Adrenal gland (tissue), 12 donors: ENCODE results near the gene CMYA5. TPM values are rescaled to one million over a fixed set of nuclear protein-coding genes. Genes with fewer than 3 reads are reported as not detected.
A peak's percentile ranks its signal among the peaks of the same experiment; 100 is the strongest.

ENCODE experiments used
- DNase-seq, 7 donors: peaks; one replicate each; pipeline ENCODE4 v3.0.0-alpha.2; 2019 to 2020
- H3K27ac ChIP-seq, 5 donors: fragments of 200-600 bp; sonication (generic) in 4 of 5; 1 replicate in 3 of 5; 2 replicates in 2 of 5; pipeline versions ENCODE4 v1.5.1 to v1.8.0; 2016 to 2020; ENCODE audit warnings: mild to moderate bottlenecking in 1 of 5
- H3K27me3 ChIP-seq: fragments of 200-600 bp; 2 replicates; pipeline ENCODE4 v1.8.0; 2021
- H3K36me3 ChIP-seq, 2 donors: fragments of 200-600 bp; replicated peaks in 1 of 2; 1 replicate in 1 of 2; 2 replicates in 1 of 2; pipeline versions ENCODE4 v1.5.1 to v1.8.0; 2018 to 2022
- H3K4me1 ChIP-seq, 2 donors: fragments of 200-600 bp; replicated peaks in 1 of 2; 1 replicate in 1 of 2; 2 replicates in 1 of 2; pipeline versions ENCODE4 v1.5.1 to v1.8.0; 2018 to 2021
- H3K4me3 ChIP-seq, 4 donors: fragments of 200-600 bp; sonication (generic) in 3 of 4; one replicate each; pipeline ENCODE4 v1.5.1; 2016 to 2018
- H3K9me3 ChIP-seq, 3 donors: fragments of 200-600 bp; sonication (generic) in 1 of 3; replicated peaks in 1 of 3; 1 replicate in 2 of 3; 2 replicates in 1 of 3; pipeline versions ENCODE4 v1.5.1 to v1.8.0; 2016 to 2021
- CTCF ChIP-seq, 6 experiments: fragments of 450-650 bp in 4 of 6; fragments of 200-600 bp in 2 of 6; sonication (generic) in 1 of 6; IDR thresholded peaks; 1 replicate in 5 of 6; 2 replicates in 1 of 6; pipeline versions ENCODE4 v1.5.1 to v1.8.0; 2016 to 2021; ENCODE audit warnings: antibody characterized with exemption in 6 of 6, mild to moderate bottlenecking in 2 of 6, moderate library complexity in 1 of 6
- POLR2A ChIP-seq, 2 donors: fragments of 450-650 bp; IDR thresholded peaks; one replicate each; pipeline ENCODE4 v1.6.1; 2017; ENCODE audit warnings: antibody characterized with exemption in 2 of 2, mild to moderate bottlenecking in 2 of 2, moderate library complexity in 1 of 2
- WGBS, 4 donors: extraction: QIAGEN DNeasy Blood & Tissue Kit in 2 of 4; methylation state at CpG; one replicate each; pipeline versions ENCODE4 v1.1.5 to v1.1.7; 2013 to 2017; 5-methylcytosine and 5-hydroxymethylcytosine counted together
- intact Hi-C, 2 donors: fragments of 100-400 bp; cut with DNase I; formaldehyde crosslinking; loops; one replicate each; pipeline versions ENCODE4 v1.14.1 to v1.15.0; 2022 to 2023
- polyA plus RNA-seq, 3 donors: library from polyadenylated mRNA; stranded (reverse); fragments of 200-250 nt in 2 of 3; fragments of 350-450 nt in 1 of 3; fragmentation: Illumina TruSeq in 1 of 3; extraction: RNeasy Lipid Tissue Mini Kit (QIAGEN cat#74804) in 1 of 3; gene quantifications; one replicate each; pipeline ENCODE4 v1.2.3, GENCODE V29; 2013 to 2014
- total RNA-seq, 9 donors: library from RNA; depleted of rRNA in 4 of 9; stranded (reverse); fragments of >200 nt in 4 of 9; fragments of 120-200 nt in 1 of 9; fragmentation: NEBNext Ultra II Directional in 1 of 9; extraction: Animal tissue kit (Norgen Biotek cat#: 25700) in 1 of 9; gene quantifications; one replicate each; pipeline versions ENCODE4 v1.1.0 to v1.2.4, GENCODE V29; 2013 to 2023
- donor health status: healthy with polysubstance abuse.
- donor health status: Bipolar disorder and iron deficiency.
- donor health status: DM: yes; HTN: yes; CAD: no.
- donor health status: DM: no; HTN: no; CAD: no.
- donor health status: DM: no; HTN: no; CAD: no.
- donor health status: DM: yes; HTN: yes; CAD: no.

CMYA5 gene
- total and polyA plus RNA-seq, 12 donors = 0.11 to 5.6 (median 0.40) TPM

GRCh38 chr5:79691007-79691406 lies 1.4 kb downstream of the CMYA5 start:
- Histone ChIP-seq H3K36me3 (no peaks in the 10 kb centered on the region), H3K27me3 (no peaks in the 10 kb centered on the region), H3K9me3 (no peaks in the 10 kb centered on the region), H3K27ac (no peak overlapping the region), H3K4me1 (no peaks in the 10 kb centered on the region), H3K4me3 (no peak overlapping the region)
- DNase-seq = no peak
- TF ChIP-seq POLR2A (IDR thresholded peaks at IDR 0.05) (no peak), CTCF (IDR thresholded peaks at IDR 0.05) (no peak)
- WGBS, 4 donors = 50 to 80% (median 74%) methylated on average over 1 of the region's 1 CpG
- intact Hi-C loops = no loop called here

- Histone ChIP-seq H3K27ac (no peak overlapping the region), H3K36me3 (no peaks in the 10 kb centered on the region), H3K4me1 (no peaks in the 10 kb centered on the region), H3K27me3 (no peaks in the 10 kb centered on the region), H3K4me3 (no peak overlapping the region), H3K9me3 (no peaks in the 10 kb centered on the region)
- intact Hi-C loops = no loop called here
- DNase-seq = no peak
- TF ChIP-seq POLR2A (IDR thresholded peaks at IDR 0.05) (no peak), CTCF (IDR thresholded peaks at IDR 0.05) (no peak)
- 96 to 100% (median 98%) methylated on average over 1 of the region's 1 CpG for WGBS, 4 donors
Measured at GRCh38 chr5:79692596-79692995, 3.0 kb downstream of the CMYA5 start.

GRCh38 chr5:79694183-79694582 lies 4.5 kb downstream of the CMYA5 start:
- intact Hi-C loops = no loop called here
- H3K36me3 ChIP-seq = no peaks in the 10 kb centered on the region
- no peak for TF ChIP-seq CTCF (IDR thresholded peaks at IDR 0.05)
- no peak for TF ChIP-seq POLR2A (IDR thresholded peaks at IDR 0.05)
- H3K4me1 ChIP-seq = no peaks in the 10 kb centered on the region
- DNase-seq = no peak
- no peak overlapping the region for H3K27ac ChIP-seq
- H3K4me3 ChIP-seq = no peak overlapping the region
- H3K27me3 ChIP-seq = no peaks in the 10 kb centered on the region
- H3K9me3 ChIP-seq = no peaks in the 10 kb centered on the region
- WGBS, 4 donors = 75 to 92% (median 88%) methylated on average over 1 of the region's 1 CpG

GRCh38 chr5:79694652-79695051 lies 5.0 kb downstream of the CMYA5 start:
- no peak overlapping the region for H3K27ac ChIP-seq
- no peaks in the 10 kb centered on the region for H3K9me3 ChIP-seq
- peak in 1 of 7 donors; percentile 6 for DNase-seq
- no peaks in the 10 kb centered on the region for H3K36me3 ChIP-seq
- 37 to 42% (median 41%) methylated on average over 1 of the region's 1 CpG for WGBS, 4 donors
- intact Hi-C loops = no loop called here
- H3K4me3 ChIP-seq = no peak overlapping the region
- H3K27me3 ChIP-seq = no peaks in the 10 kb centered on the region
- TF ChIP-seq POLR2A (IDR thresholded peaks at IDR 0.05) (no peak), CTCF (IDR thresholded peaks at IDR 0.05) (no peak)
- no peaks in the 10 kb centered on the region for H3K4me1 ChIP-seq
